Measurements from ENCODE around the gene ZNF655.

The ZNF655 gene

DNA sequence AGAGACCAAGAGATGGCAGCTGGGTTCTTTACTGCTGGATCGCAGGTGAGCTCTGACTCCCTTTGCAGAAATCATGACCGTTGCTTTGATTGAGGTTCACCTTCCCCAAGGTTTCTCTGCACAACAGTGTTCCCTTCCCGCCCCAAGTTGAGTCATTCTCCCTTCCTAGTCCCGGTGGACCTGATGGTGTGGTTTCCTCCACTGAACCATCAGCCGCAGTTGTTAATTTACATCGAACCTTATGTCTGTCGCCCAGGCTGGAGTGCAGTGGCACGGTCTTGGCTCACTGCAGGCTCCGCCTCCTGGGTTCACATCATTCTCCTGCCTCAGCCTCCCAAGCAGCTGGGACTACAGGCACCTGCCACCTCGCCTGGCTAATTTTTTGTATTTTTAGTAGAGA lies 64.2 kb downstream of the ZNF655 start:
- H3K4me1 ChIP-seq (ENCODE audit: control insufficient read depth, insufficient read depth, low read length), result no peaks in the 10 kb centered on the region
- H3K4me3 ChIP-seq (ENCODE audit: insufficient read depth, low read depth, low read length), result no peak overlapping the region
- H3K27me3 ChIP-seq (ENCODE audit: control insufficient read depth, insufficient read depth, low read length, poor library complexity, severe bottlenecking), result no peaks in the 10 kb centered on the region
- 94 to 95% methylated on average over 10 of the region's 10 CpGs for whole genome bisulfite sequencing, 2 experiments
- H3K9me3 ChIP-seq (ENCODE audit: control insufficient read depth, low read length), result no peaks in the 10 kb centered on the region
- no peak overlapping the region for H3K27ac ChIP-seq (ENCODE audit: insufficient read depth, low read depth, low read length, poor library complexity, severe bottlenecking)
- peaks cover 45% of the 10 kb centered on the region for H3K36me3 ChIP-seq (ENCODE audit: control insufficient read depth, insufficient read depth, low read length)

DNA sequence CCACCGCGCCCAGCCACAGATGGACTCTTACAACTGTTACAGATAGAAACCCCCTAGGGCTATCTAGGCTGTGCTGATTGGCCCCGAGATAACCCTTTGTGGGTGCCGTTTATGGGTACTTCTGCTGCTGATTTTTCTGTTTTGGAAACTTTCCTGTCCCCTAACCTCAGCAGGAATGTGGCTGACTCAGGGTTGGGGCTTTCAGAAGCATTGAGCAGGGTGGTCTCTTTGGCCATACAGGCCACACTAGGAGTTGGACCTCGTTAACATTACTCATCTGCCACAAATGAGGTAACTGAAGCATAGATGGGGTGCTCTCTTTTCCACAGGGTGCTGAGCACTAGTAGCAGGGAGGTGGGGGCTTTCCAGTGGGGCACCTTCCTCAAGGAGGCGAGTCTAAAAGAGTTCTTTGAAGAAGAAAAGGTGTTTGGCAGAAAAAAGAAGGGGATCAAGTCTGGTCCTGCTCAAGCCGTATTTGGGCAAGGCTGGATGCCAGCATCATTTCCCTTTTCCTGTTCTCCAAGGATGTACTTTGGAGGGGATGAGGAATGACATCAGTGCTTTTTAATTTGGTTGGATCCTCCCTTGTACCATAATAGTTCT lies 64.8 kb downstream of the ZNF655 start:
- Histone ChIP-seq H3K27ac (ENCODE audit: insufficient read depth, low read depth, low read length, poor library complexity, severe bottlenecking) (no peak overlapping the region), H3K4me1 (ENCODE audit: control insufficient read depth, insufficient read depth, low read length) (no peaks in the 10 kb centered on the region), H3K9me3 (ENCODE audit: control insufficient read depth, low read length) (no peaks in the 10 kb centered on the region), H3K36me3 (ENCODE audit: control insufficient read depth, insufficient read depth, low read length) (peaks cover 45% of the 10 kb centered on the region), H3K4me3 (ENCODE audit: insufficient read depth, low read depth, low read length) (no peak overlapping the region), H3K27me3 (ENCODE audit: control insufficient read depth, insufficient read depth, low read length, poor library complexity, severe bottlenecking) (no peaks in the 10 kb centered on the region)
- WGBS, 2 experiments, result 94% methylated on average over 7 of the region's 7 CpGs

DNA sequence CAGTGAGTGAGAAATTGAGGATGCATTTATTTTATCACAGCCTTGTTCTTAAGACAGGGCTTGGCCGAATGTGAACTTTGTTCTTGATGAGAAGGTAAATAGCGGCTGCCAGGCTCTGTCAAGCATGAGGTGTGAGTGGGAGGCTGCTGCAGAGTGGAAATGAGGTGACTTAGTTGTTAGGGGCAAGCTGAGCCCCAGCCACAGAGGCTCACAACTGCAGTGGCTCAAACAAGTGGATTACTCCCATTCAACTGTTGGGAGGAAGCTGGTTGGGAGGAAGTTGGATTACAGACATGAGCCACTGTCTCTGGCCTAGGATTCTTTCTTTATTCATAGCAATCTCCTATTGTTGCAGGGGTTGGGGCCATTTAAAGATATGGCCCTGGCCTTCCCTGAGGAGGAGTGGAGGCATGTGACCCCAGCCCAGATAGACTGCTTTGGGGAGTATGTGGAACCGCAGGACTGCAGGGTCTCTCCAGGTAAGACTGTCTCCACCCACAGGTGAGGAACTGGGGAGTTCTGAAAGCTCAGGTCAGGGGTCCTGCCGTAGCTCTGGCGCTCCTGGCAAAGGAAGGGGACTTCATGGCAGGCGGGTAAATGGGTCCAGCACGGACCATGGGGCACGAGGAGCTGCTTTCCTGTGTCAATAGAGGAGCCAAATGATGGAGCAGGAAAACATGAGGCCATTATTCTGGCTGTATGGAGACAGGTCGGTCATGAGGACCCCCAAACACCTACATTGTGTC lies 65.4 kb downstream of the ZNF655 start:
- 94% methylated on average over 9 of the region's 9 CpGs for WGBS, 2 experiments
- Histone ChIP-seq H3K27me3 (ENCODE audit: control insufficient read depth, insufficient read depth, low read length, poor library complexity, severe bottlenecking) (no peaks in the 10 kb centered on the region), H3K4me3 (ENCODE audit: insufficient read depth, low read depth, low read length) (no peak overlapping the region), H3K36me3 (ENCODE audit: control insufficient read depth, insufficient read depth, low read length) (peaks cover 45% of the 10 kb centered on the region), H3K27ac (ENCODE audit: insufficient read depth, low read depth, low read length, poor library complexity, severe bottlenecking) (no peak overlapping the region), H3K4me1 (ENCODE audit: control insufficient read depth, insufficient read depth, low read length) (no peaks in the 10 kb centered on the region), H3K9me3 (ENCODE audit: control insufficient read depth, low read length) (no peaks in the 10 kb centered on the region)

DNA sequence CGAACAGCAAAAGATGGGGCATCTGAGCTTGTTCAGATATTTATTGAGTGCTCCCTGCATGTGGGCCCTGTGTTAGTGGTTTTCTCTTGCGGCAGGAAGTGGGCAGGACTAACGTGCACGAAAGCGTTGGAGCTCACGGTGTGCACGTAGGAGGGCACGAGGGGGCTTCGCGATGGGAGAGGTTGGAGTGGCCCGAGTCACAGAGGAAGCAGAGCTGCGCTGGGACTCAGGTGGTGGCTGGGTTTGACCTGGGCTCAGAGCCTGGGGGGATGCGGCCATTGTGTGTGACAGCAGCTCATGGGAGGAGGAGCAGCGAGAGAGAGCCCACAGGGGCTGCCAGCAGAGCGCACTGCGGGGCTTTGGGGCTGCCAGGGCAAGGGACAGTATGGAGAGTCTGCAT lies 66.0 kb downstream of the ZNF655 start:
- no peak overlapping the region for H3K27ac ChIP-seq (ENCODE audit: insufficient read depth, low read depth, low read length, poor library complexity, severe bottlenecking)
- no peaks in the 10 kb centered on the region for H3K9me3 ChIP-seq (ENCODE audit: control insufficient read depth, low read length)
- no peaks in the 10 kb centered on the region for H3K27me3 ChIP-seq (ENCODE audit: control insufficient read depth, insufficient read depth, low read length, poor library complexity, severe bottlenecking)
- H3K4me1 ChIP-seq (ENCODE audit: control insufficient read depth, insufficient read depth, low read length), result no peaks in the 10 kb centered on the region
- H3K4me3 ChIP-seq (ENCODE audit: insufficient read depth, low read depth, low read length), result no peak overlapping the region
- 96 to 97% methylated on average over 16 of the region's 16 CpGs for WGBS, 2 experiments
- peaks cover 44% of the 10 kb centered on the region for H3K36me3 ChIP-seq (ENCODE audit: control insufficient read depth, insufficient read depth, low read length)

DNA sequence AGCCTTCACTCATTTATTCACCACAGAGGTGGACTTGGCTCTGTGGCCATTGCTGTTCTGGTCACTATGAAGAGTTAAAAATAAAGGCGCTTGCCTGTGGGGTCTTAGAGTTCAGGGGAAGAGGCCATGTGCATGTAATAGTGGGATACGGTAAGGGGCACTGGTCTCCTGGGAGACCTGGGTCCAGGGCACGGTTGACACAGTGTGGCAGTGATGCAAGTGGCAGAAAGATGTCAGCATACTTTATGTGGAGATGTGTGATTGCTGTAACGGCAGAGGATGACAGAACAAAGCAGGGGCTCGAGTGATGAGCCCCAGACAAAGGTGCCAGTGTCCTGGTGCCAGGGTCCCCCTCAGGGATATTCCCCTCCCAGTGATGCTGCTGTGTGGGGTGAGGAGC lies 66.9 kb downstream of the ZNF655 start:
- Histone ChIP-seq H3K36me3 (ENCODE audit: control insufficient read depth, insufficient read depth, low read length) (peaks cover 42% of the 10 kb centered on the region), H3K27ac (ENCODE audit: insufficient read depth, low read depth, low read length, poor library complexity, severe bottlenecking) (no peak overlapping the region), H3K4me1 (ENCODE audit: control insufficient read depth, insufficient read depth, low read length) (no peaks in the 10 kb centered on the region), H3K27me3 (ENCODE audit: control insufficient read depth, insufficient read depth, low read length, poor library complexity, severe bottlenecking) (no peaks in the 10 kb centered on the region), H3K4me3 (ENCODE audit: insufficient read depth, low read depth, low read length) (no peak overlapping the region), H3K9me3 (ENCODE audit: control insufficient read depth, low read length) (no peaks in the 10 kb centered on the region)
- WGBS, 2 experiments, result 94 to 97% methylated on average over 5 of the region's 5 CpGs

DNA sequence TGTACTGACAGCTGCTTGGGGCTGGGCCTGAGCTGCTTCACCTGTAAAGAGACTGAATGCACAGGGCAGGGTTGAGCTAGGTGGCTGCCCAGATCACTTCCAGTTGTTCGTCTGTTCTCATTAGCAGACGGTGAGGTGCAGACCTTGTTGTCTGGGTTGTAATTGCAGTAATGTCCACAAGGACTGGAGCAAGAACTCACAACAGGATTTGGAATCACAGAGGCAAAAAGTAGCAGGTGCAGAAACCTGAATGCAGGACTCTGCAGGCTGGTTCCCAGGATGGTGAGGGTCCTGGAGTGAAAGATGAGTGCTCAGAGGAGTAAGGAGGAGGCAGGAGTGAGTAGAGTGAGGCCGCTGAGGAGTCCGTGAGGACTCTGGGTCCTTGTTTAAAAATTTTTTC lies 67.5 kb downstream of the ZNF655 start:
- no peaks in the 10 kb centered on the region for H3K9me3 ChIP-seq (ENCODE audit: control insufficient read depth, low read length)
- no peaks in the 10 kb centered on the region for H3K4me1 ChIP-seq (ENCODE audit: control insufficient read depth, insufficient read depth, low read length)
- H3K36me3 ChIP-seq (ENCODE audit: control insufficient read depth, insufficient read depth, low read length), result peaks cover 40% of the 10 kb centered on the region
- 92% methylated on average over 4 of the region's 4 CpGs for WGBS, 2 experiments
- H3K27ac ChIP-seq (ENCODE audit: insufficient read depth, low read depth, low read length, poor library complexity, severe bottlenecking), result no peak overlapping the region
- no peak overlapping the region for H3K4me3 ChIP-seq (ENCODE audit: insufficient read depth, low read depth, low read length)
- H3K27me3 ChIP-seq (ENCODE audit: control insufficient read depth, insufficient read depth, low read length, poor library complexity, severe bottlenecking), result no peaks in the 10 kb centered on the region
